NCI-H226 (cell line): ENCODE data around the gene FBXW5.

ENCODE experiments used
- DNase-seq: peaks from one replicate; pipeline ENCODE4 v3.0.0-alpha.2; 2015

The FBXW5 gene

GRCh38 chr9:136902259-136902821 lies 42.2 kb downstream of the FBXW5 start:
- peak; percentile 80 for DNase-seq

GRCh38 chr9:136901516-136902258 lies 42.9 kb downstream of the FBXW5 start:
- DNase-seq = peak; percentile 83

- no peak for DNase-seq
These were observed 43.5 kb downstream of the FBXW5 start for GRCh38 chr9:136900988-136901515.

GRCh38 chr9:136900556-136900955 lies 44.0 kb downstream of the FBXW5 start:
- no peak for DNase-seq

- DNase-seq = no peak
These were observed 45.3 kb downstream of the FBXW5 start for GRCh38 chr9:136899196-136899595.

- DNase-seq = no peak
These were observed 45.9 kb downstream of the FBXW5 start for GRCh38 chr9:136898483-136899100.

GRCh38 chr9:136896027-136896426 lies 48.5 kb downstream of the FBXW5 start:
- no peak for DNase-seq

- DNase-seq = no peak
These were observed 53.9 kb downstream of the FBXW5 start for GRCh38 chr9:136890661-136891060.
